GM19328 (cell line): ENCODE measurements around the gene UBALD2.
"Not testable (repeated sequence)": the region's sequence is repeated elsewhere in the genome, so short reads cannot be mapped to it uniquely, and the experiment has no call there.

Source experiments
- ATAC-seq: cut with Tn5 transposase; IDR thresholded peaks from one replicate; pipeline ENCODE4 v1.9.1; 2021; ENCODE audit warnings: mild to moderate bottlenecking, moderate library complexity; ENCODE audit not compliant: unreplicated experiment

UBALD2 gene

GRCh38 chr17:76264755-76265623 is at the start of gene UBALD2:
Gene UBALD2, plus strand, starts transcription at chr17:76265348. Its CDS starts 158 bp downstream, at chr17:76265506.
- peak; percentile 76 for ATAC-seq

GRCh38 chr17:76217081-76217480 is 48.1 kb upstream of the UBALD2 start:
- ATAC-seq = no peak

GRCh38 chr17:76219670-76220383 is 45.3 kb upstream of the UBALD2 start:
- ATAC-seq = no peak

- no peak for ATAC-seq
These were observed 41.3 kb upstream of the UBALD2 start for GRCh38 chr17:76223802-76224201.

- not testable (repeated sequence) for ATAC-seq
These were observed 39.6 kb upstream of the UBALD2 start for GRCh38 chr17:76225373-76226086.

GRCh38 chr17:76226749-76227148 is 38.4 kb upstream of the UBALD2 start:
- ATAC-seq = not testable (repeated sequence)

GRCh38 chr17:76232342-76232741 is 32.8 kb upstream of the UBALD2 start:
- no peak for ATAC-seq

- no peak for ATAC-seq
These were observed 31.4 kb upstream of the UBALD2 start for GRCh38 chr17:76233588-76234353.

- ATAC-seq = no peak
These were observed 30.8 kb upstream of the UBALD2 start for GRCh38 chr17:76234354-76234679.

GRCh38 chr17:76235883-76236282 is 29.3 kb upstream of the UBALD2 start:
- ATAC-seq = no peak

GRCh38 chr17:76236603-76237002 is 28.5 kb upstream of the UBALD2 start:
- no peak for ATAC-seq

- ATAC-seq = no peak
These were observed 27.3 kb upstream of the UBALD2 start for GRCh38 chr17:76237859-76238313.

GRCh38 chr17:76238847-76239537 is 26.2 kb upstream of the UBALD2 start:
- ATAC-seq = no peak

GRCh38 chr17:76239538-76240274 is 25.4 kb upstream of the UBALD2 start:
- ATAC-seq = no peak

- ATAC-seq = no peak
These were observed 24.5 kb upstream of the UBALD2 start, which contains the start of gene RNF157 for GRCh38 chr17:76240461-76241203. Gene RNF157, minus strand, starts transcription at chr17:76240493. Its CDS starts 253 bp downstream, at chr17:76240240.

GRCh38 chr17:76241204-76241538 is 24.0 kb upstream of the UBALD2 start:
- no peak for ATAC-seq

- no peak for ATAC-seq
These were observed 23.4 kb upstream of the UBALD2 start for GRCh38 chr17:76241691-76242255.
